Measurements from ENCODE around the gene SCG2.

The SCG2 gene

DNA sequence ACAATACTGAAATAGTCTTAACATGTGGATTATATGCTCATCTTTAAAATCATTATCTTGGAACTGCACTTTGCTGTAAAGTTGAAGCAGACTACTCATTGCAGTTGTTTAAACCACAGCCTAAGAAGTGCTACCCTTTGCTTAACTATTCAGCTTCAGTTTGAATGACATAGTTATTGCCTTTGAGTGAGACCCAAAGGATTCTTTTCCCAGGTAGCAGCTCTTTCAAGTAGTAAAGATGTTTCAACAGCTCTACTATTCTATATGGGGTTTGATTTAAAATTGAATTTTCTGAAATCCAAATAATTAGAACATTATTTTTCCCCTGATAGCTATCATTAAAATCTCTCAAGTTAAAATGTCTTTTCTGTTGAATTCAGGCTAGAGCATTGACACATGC lies 1.1 kb downstream of the SCG2 start:
- Histone ChIP-seq H3K4me3 (ENCODE audit: low read depth, low read length, poor library complexity, severe bottlenecking) (no peak overlapping the region), H3K36me3 (ENCODE audit: insufficient read depth, low read length) (no peaks in the 10 kb centered on the region), H3K27ac (ENCODE audit: low read depth, low read length, poor library complexity, severe bottlenecking) (no peak overlapping the region), H3K9me2 (ENCODE audit: low read depth, low read length) (no peaks in the 10 kb centered on the region), H3F3A (ENCODE audit: insufficient read depth, low read length) (no peaks in the 10 kb centered on the region), H3K4me2 (ENCODE audit: low read length) (no peak overlapping the region), H3K27me3 (ENCODE audit: insufficient read depth, low read length) (no peaks in the 10 kb centered on the region), H3K4me1 (ENCODE audit: insufficient read depth, low read length, severe bottlenecking) (no peaks in the 10 kb centered on the region), H2AFZ (ENCODE audit: low read length) (no peak overlapping the region), H4K20me1 (ENCODE audit: insufficient read depth, low read length) (no peaks in the 10 kb centered on the region), H3K9me3 (ENCODE audit: low read length) (no peaks in the 10 kb centered on the region), H3K79me2 (ENCODE audit: insufficient read depth, low read length) (no peaks in the 10 kb centered on the region), H3K9ac (ENCODE audit: low read length) (no peak overlapping the region)
- TF ChIP-seq EZH2 (IDR thresholded peaks at IDR 0.05; ENCODE audit: borderline replicate concordance, low read length): no peak
- TF ChIP-seq, protein P1, sequence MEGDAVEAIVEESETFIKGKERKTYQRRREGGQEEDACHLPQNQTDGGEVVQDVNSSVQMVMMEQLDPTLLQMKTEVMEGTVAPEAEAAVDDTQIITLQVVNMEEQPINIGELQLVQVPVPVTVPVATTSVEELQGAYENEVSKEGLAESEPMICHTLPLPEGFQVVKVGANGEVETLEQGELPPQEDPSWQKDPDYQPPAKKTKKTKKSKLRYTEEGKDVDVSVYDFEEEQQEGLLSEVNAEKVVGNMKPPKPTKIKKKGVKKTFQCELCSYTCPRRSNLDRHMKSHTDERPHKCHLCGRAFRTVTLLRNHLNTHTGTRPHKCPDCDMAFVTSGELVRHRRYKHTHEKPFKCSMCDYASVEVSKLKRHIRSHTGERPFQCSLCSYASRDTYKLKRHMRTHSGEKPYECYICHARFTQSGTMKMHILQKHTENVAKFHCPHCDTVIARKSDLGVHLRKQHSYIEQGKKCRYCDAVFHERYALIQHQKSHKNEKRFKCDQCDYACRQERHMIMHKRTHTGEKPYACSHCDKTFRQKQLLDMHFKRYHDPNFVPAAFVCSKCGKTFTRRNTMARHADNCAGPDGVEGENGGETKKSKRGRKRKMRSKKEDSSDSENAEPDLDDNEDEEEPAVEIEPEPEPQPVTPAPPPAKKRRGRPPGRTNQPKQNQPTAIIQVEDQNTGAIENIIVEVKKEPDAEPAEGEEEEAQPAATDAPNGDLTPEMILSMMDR (IDR thresholded peaks at IDR 0.05; ENCODE audit: low read length): no peak

DNA sequence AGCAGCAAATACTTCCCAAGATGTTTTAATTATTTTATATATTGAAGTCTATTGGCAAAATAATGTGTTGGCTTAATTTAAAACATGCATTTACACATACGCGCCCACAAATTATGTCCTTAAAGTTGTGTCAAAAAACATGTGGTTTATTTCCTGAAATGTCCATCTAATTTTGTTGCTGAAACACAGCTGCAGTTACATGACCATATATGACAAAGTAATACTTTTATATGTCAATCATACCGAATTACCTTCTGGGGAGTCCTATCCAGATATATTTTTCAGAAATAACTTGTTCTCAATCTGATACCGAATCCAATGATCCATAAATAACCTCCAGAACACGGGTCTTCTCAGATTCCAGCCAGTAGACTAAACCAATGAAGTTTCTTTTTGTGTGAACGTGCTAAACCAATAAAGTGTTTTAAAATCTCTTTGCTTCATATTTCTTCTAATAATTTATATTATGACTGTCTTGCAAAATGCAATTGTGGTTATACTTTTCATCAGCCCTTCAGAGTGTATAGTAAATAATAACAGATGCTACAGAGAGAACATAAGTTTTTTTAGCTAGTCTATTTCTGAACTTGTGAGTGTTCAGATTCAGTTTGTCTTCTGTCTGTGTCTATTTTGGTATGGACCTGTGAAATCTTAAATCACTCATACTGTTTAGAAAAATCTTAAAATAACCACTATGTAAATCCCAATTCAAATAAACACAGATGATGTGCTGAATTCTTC lies 2.4 kb downstream of the SCG2 start:
- Histone ChIP-seq H3K36me3 (ENCODE audit: insufficient read depth, low read length) (no peaks in the 10 kb centered on the region), H3K9me3 (ENCODE audit: low read length) (no peaks in the 10 kb centered on the region), H3K4me2 (ENCODE audit: low read length) (no peak overlapping the region), H2AFZ (ENCODE audit: low read length) (no peak overlapping the region), H3K9ac (ENCODE audit: low read length) (no peak overlapping the region), H3K27ac (ENCODE audit: low read depth, low read length, poor library complexity, severe bottlenecking) (no peak overlapping the region), H3K4me3 (ENCODE audit: low read depth, low read length, poor library complexity, severe bottlenecking) (no peak overlapping the region), H3F3A (ENCODE audit: insufficient read depth, low read length) (no peaks in the 10 kb centered on the region), H4K20me1 (ENCODE audit: insufficient read depth, low read length) (no peaks in the 10 kb centered on the region), H3K27me3 (ENCODE audit: insufficient read depth, low read length) (no peaks in the 10 kb centered on the region), H3K4me1 (ENCODE audit: insufficient read depth, low read length, severe bottlenecking) (no peaks in the 10 kb centered on the region), H3K9me2 (ENCODE audit: low read depth, low read length) (no peaks in the 10 kb centered on the region), H3K79me2 (ENCODE audit: insufficient read depth, low read length) (no peaks in the 10 kb centered on the region)
- TF ChIP-seq, protein P1 (IDR thresholded peaks at IDR 0.05; ENCODE audit: low read length): no peak
- no peak for TF ChIP-seq EZH2 (IDR thresholded peaks at IDR 0.05; ENCODE audit: borderline replicate concordance, low read length)

DNA sequence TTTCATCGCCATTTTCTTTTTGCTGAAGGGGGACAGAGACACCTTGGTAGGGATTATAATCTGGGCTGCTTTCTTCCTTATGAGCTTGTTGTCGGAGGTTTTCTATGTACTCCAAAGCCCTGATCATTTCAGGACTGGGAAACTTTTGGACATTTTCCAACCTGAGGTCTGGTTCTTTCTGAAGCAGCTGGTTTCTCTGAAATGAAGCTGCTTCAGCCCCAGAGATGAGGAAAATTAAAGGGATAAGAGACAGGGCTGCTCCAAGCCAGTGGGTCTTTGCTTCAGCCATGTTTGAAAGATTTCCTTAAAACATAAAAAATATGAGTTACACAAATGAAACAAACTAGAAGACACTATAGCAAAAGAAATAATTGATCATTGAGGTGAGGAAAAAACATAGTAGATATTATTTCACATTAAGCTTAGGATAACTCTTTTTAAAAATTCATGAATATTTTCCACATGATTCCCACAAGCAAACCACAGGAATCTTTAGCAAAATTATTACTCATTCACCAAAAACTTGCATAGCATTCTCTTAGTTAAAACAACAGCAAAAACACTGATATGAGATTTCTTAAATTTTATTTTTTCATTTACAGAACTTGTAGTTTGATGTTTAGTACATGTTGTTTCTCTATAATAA lies 3.0 kb downstream of the SCG2 start:
- Histone ChIP-seq H3K79me2 (ENCODE audit: insufficient read depth, low read length) (no peaks in the 10 kb centered on the region), H3K9me3 (ENCODE audit: low read length) (no peaks in the 10 kb centered on the region), H3K36me3 (ENCODE audit: insufficient read depth, low read length) (no peaks in the 10 kb centered on the region), H3K4me2 (ENCODE audit: low read length) (no peak overlapping the region), H3K9me2 (ENCODE audit: low read depth, low read length) (no peaks in the 10 kb centered on the region), H3K27ac (ENCODE audit: low read depth, low read length, poor library complexity, severe bottlenecking) (no peak overlapping the region), H3K27me3 (ENCODE audit: insufficient read depth, low read length) (no peaks in the 10 kb centered on the region), H3K4me1 (ENCODE audit: insufficient read depth, low read length, severe bottlenecking) (no peaks in the 10 kb centered on the region), H3F3A (ENCODE audit: insufficient read depth, low read length) (no peaks in the 10 kb centered on the region), H3K9ac (ENCODE audit: low read length) (no peak overlapping the region), H3K4me3 (ENCODE audit: low read depth, low read length, poor library complexity, severe bottlenecking) (no peak overlapping the region), H4K20me1 (ENCODE audit: insufficient read depth, low read length) (no peaks in the 10 kb centered on the region), H2AFZ (ENCODE audit: low read length) (no peak overlapping the region)
- no peak for TF ChIP-seq EZH2 (IDR thresholded peaks at IDR 0.05; ENCODE audit: borderline replicate concordance, low read length)
